AG08396 (cell line): ENCODE measurements around the gene ARHGEF10L.
A peak's percentile ranks its signal among the peaks of the same experiment; 100 is the strongest.

Source experiments
- DNase-seq: peaks from one replicate; pipeline ENCODE4 v3.0.0; 2012; ENCODE audit warnings: low spot score, mixed read lengths

Gene ARHGEF10L

DNA sequence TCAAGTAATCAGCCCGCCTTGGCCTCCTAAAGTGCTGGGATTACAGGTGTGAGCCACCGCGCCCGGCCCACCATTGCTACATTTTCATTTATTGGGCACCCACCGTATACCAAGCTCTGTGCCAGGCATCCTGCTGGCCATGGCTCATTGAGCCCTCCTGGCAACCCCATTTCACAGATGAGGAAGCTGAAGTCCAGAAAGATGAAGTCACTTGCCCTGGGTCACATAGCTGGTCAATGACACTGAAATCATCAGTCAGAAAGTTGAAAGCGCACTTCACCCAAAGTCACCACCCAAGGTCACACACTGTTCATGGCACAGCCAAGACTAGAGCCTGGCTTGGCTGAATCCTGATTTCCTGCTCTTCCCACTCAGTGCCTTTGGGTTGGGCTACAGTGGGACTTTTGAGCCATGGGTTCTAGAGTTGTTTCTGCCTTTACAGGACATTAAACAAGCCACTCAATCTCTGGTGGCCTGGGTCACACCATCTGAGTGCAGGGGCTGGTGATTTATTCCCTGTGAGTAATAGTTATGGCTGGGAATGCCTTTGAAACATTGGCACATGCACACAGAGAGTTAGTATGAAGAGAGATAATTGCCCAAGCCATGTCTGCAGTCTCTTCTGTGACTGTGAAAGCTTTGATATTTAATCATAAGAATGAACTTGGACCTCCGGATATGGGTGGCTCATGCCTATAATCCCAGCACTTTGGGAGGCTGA, 16.0 kb upstream of the ARHGEF10L start:
- DNase-seq: no peak

DNA sequence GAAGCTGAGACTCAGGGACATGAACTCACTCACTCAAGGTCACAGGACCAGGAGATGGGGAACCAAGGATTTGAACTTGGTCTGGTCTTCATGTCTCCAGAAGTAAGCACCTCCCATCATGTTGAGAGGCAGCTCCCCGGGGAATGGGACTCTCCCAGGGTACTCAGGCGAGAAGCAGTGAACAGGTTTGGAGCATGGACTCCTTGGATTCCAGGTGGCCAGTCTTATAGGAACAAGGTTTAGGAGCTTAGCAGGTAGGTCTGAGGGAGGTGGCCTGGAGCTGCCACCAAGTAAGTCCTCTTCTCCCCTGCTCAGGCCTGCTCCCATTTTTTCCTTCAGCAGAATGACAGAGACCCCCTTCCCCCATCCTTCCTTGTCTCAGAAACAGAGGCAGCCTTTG, 14.9 kb upstream of the ARHGEF10L start:
- DNase-seq: no peak

DNA sequence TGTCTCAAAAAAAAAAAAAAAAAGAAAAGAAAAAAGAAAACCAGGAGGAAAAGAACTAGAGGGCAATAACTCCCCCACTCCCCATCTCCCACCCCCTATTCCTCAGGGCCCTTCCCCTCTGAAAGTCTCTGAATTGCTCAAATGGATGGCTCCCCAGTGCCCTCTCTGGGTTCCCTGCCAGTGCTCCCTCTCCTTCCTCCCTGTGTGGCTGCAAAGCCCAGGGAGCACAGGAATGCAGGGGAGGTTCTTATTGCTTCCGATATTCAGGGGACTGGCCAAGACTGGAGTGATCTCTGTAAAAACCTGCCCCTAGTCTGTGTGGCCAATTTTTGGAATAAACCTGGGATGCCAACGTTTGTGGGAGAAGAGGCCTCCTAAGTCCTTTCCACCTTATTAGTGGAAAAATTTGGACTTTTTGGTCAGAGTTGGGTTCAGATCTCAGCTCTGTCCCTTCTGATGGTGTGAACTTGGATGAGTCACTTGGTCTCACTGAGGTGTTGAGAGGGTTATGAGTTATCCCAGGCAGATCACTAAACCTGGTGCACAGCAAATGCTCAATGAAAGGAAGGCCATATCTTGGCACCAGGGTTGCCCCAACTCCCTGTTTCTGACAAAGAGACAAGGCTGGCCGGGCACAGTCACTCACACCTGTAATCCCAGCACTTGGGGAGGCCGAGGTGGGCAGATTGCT, 13.4 kb upstream of the ARHGEF10L start:
- no peak for DNase-seq

DNA sequence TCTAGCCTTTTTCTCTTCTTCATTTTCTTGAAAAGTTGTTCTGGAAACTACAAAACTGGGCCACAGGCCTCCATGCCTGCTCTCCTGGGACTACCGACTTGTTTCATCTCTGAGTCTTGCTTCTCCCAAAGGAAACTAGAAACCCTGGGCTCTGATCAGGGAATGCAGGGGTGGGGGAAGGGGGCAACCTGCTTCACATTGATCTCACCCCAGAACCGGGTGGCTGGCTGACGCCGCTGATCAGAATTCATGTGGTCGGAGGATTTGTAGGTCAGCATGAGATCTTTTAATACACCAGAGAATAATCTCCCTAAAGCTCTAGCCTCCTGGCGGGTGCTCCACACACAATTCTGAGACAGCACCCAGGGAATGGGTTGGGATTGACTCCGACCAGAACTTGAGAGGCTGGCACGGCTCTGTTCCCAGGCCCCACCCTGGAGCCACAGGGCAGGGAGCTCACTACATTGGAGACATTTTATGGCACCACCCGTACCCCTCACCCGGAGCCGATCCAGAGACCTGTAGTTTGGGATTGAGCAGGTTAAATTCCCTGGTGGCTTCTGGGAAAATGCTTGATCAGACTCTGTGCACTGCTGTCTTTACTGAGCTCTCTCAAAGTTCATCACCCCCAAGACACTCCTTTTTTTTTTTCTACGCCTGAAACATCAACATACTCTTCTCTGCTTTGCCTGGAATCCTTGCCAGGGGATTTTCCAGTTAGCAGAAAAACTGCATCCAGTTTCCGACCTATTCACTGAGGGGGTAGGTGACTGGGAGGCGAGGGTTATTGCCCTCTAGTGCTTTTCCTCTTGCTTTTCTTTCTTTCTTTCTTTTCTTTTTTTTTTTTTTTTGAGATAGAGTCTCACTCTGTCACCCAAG, 12.2 kb upstream of the ARHGEF10L start:
- DNase-seq: no peak

DNA sequence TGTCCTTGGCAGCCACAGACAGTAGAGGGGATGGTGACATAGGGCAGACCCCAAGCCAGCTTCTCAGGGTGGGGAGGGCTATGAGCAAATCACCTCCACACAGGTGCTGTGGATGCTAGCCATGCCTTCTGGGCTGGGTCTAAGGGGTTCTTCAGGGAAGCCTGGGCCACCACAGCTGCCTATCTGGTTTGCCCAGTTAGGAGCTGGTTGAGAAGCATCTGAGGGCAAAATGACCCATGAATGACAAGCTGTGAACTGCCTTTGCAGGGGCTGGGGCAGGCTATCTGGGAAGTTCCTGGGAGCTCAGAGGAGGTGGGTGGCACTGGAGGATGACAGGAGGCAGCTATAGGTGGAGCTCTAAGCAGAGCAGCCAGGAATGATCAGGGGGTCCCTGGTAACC, 10.1 kb upstream of the ARHGEF10L start:
- DNase-seq: no peak

DNA sequence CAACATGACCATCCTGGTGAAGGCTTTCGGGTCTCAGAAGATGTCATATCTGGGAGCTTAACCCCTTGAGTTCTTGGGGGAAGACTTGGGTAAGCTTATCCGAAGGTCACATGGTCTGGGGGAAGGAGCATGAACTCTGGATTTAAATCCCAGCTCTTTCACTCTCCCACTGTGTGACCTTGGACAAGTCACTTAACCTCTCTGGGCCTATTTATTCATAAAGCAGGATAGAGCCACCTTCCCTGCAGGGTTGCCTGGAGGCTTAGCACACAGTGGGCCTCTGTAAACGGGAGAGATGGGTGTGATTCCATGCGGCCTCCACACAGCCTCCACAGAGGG, 8.2 kb upstream of the ARHGEF10L start:
- no peak for DNase-seq

DNA sequence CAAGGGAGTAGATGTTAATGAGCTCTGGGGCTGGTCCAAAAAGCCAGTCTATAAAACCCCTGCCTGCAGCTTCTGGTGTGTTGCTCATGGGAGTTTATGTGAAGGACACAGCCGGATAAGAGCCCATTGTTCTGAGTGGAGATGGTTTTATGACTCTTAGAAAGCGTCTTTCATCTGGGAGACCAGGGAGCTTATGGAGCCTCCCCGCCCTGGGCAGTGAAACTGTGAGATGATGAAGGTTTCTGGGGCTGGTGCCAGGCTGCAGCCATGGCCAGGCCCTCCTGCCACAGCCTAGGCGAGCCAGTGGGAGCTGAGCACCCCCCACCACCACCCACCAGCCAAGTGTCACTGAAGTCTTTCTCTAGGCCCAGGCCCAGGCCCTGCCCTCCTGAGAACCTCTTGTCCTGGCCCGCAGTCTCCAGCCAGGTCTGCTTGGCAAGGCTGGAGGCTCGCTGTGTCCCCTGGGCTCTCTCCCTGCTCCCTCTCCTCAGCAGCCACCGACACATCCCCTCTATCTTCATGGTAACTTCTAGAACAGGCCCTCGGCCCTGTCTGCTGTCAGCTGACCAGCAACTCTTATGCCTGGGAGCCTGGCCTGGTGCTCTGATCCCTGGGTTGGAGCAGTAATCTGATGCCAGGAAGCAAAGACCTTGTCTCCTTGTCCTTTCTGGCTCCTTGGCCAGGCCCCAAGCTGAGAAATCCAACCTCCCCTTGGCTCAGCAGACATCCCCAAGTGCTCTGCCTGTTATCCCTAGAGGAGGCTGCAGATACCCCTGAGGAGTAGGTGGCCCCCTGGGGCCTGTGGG, 7.6 kb upstream of the ARHGEF10L start:
- no peak for DNase-seq

DNA sequence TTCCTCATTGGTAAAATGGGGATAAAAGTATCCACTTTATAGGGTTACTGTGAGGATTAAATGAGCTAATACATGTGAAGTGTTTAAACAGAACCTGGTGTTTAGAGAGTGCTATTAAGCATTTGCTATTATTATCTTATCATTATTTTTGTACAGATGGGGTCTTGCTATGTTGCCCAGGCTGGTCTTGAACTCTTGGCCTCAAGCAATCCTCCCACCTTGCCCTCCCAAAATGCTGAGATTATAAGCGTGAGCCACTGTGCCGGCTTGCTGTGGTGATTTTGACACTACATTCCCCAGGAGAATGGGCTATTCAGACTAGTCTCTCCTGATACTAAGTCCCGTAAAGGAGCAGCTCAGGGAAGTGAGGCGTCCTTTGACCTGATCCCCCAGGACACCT, 6.3 kb upstream of the ARHGEF10L start:
- no peak for DNase-seq

DNA sequence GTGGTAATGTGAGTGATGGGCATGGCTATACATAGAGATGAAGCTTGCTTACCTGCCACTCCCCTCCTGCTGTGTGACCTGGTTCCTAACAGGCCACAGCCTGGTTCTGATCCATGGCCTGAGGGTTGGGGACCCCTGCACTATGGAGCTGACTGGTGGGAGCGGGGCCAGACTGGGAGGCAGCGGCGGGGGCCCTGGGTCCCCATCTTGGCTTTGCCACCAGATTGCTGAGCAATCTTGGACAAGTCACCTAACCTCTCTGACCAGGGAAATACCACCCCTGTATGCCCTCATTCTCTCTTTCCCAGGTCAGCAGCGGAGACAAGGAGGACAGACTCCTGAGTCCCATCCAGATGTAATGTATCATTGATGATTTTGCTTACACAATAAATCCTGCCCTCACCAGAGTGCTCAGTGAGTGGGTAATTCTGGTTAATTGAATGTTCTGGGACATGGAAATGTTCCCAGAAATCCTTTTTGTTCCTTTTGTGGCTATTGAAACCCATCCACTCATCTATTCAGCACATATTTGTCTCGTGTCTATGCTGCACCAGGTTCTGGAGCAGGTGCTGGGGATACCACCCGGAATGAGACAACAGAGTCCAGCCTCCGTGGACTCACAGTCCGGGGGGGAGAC, 4.1 kb upstream of the ARHGEF10L start:
- DNase-seq: no peak

DNA sequence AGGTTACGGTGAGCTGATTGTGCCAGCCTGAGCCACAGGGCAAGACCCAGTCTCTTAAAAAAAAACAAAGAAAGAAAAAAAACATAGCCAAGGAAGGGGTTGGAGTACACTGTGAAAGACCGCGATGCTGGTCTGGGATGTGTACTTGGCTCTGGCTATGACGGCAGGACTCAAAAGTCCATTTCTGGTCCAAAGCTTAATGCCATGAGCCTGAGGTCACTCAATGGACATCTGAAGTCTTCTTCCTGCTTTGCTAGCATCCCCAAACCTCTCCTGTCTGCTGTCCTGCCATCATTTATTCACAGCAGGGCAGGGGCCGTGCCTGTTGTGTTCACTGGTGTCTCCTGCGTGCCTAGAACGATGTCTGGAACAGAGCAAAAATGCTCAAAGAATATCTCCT, 1.5 kb upstream of the ARHGEF10L start:
- no peak for DNase-seq

DNA sequence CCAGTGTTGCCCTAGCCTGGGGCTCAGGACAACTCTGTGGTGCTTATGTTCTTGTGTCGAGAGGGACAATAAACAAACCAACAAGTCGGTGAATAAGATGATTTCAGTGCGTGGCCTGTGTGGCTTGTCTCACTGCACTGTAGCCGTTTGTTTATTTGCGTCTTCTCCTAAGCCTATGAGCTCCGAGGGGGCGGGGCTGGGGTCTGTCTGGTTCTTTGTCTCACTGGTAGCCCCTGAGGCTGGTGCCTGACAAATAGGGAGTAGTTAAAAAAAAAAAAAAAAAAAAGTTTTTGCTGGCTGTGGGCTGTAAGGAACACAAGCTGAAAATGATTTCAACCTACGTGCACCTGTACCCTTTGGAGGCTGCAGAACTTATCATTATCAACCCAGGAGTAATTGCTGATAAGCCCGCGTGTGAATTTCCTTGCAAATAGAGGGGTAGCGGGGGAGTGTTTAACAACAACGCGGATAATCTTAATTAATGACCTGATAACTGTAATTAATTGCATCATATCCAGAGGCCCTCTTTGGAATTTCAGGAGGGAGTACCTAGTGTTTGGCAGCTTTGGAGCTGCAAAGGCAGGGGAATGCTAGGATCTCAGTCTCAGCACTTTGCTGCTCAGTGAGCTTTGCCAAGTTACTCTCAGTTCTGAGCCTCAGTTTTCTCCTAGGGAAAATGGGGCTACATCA, 925 bp upstream of the ARHGEF10L start:
- no peak for DNase-seq

DNA sequence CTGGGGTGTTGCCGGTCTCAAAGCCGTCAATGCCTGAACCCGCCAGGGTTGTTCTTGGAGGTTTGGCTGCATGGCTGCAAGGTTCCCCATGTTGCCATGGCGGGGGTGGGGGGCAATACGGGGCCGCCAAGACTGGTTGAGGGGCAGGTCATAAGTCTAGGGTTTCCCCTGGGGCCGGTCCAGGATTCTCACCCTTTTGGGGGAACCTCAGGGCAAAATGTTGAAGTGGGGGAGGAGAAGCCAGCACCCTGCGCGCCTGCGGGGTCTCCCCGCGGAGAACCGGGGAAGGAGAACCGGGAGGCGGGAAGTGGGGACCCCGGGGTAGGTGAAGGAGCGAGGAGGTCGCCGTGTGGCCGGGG, 401 bp upstream of the ARHGEF10L start:
- no peak for DNase-seq

DNA sequence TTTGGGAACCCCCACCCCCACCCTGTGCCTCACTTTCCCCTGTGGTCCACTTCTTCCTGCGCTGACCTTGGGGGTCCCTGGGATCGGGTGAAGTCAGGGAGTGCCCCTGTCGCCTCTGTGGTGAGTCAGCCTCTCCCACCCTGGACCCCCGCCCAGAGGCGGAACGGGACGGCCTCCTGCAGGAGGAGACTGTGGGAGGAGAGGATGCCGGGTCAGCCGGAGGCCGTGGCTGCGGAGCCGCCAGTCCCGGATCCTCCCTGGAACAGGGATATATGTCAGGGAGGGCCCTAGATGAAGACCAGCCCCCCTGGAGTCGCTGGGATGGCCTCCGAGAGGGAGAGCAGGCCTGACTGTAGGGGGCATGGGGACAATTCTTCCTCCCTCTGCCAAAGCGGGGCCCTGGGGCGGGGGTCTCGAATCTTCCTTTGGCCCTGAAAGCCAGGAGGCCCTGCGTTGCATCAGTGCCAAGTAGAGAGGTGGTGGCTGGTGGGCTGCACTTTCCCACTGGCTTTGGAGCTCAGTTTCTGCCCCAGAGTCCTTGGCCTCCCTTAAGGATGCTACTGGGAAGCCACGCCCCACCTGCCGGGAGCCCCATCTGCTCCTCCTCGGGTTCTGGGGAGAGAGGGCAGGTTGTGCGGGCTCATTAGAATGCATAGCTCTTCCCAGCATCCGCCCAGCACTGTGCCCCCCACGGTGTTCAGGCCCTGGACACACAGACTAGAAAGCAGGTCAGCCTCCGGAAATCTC, 930 bp downstream of the ARHGEF10L start:
- peak; percentile 76 for DNase-seq

DNA sequence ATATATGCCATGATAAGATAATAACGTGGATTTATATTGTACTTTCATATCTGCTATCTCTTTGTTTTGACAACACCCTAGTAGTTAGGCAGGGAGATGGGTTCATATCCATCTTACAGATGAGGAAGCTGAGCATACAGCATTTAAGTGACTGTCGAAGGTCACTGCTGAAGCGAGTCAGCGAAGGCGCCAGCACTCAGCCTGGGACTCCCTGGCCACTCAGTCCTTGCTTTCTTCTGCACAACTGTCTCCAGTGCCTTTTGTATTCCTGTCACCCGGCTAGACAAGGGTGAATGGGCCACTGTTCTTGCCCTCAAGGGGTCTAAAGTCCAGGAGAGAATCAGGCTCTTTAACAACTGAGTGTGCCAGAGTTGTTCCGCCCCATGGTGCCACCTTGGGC, 3.1 kb downstream of the ARHGEF10L start:
- no peak for DNase-seq

DNA sequence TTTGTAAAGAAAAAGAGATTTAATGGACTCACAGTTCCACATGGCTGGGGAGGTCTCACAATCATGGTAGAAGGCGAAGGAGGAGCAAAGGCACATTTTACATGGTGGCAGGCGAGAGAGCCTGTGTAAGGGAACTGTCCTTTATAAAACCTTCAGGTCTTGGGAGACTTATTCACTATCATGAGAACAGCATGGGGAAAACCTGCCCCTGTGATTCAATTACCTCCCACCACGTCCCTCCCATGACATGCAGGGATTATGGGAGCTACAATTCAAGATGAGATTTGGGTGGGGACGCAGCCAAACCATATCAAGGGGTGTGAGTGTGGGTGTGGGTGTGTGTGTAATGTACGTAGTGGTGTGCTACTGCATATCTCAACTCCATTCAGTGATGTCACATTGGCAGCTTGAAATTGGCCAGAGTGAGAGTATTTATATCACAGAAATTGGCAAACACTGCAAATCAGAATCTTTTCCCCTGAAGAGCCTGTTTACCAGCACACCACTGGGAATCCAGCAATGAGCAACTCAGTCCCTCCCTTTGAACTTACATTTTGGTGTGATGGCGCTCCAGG, 5.4 kb downstream of the ARHGEF10L start:
- no peak for DNase-seq

DNA sequence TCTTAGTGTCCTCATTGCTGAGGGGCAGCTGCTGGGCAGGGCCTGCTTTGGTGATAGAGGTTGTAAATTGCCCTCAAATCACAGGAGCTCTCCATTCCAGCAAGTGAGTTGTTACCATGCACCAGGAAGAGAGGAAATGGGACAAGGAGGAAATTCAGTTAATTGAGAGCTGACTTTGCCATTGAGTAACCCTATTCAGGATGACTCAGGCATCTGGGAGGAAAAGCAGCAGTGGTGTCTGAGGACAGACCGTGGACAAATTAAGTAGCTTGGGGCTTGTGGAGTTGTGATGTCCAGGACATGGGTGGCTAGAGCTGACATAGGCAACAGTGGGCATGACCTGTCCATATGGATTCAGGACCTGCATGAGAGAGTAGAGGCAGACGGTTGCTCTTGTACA, 5.9 kb downstream of the ARHGEF10L start:
- DNase-seq: no peak

DNA sequence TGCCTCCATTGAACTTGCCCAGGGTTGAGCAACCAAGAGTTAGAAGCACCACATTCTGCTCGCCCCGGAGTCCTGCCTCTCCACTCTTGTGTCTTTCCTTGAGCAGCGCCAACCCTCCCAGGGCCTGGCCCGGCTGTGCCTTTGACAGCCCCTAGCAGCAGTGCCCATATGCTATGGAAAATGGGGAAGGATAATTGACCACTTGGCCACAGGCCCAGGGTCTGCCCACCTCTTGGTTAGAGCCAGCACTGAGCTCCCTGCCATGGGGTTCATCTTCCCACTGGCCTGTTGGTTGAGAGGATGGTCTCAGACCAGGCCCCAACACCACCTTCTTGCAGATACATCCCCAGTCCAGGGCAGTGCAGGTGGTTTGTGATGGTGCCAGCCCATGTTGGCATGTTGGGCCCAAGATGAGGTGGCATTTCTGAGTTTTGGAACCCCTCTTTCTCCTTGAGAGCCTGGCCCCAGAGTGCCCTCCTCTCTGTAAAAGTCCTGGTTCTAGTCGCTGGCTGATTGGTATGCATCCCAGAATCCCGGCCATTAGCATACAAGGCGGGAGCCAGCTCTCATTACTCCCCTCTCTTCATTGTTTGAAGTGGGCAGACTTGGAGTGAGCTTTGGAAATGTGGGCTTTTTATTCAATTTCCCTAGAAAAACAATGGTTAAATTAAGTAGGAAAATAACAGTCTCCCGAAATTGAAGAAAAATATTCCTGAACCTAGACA, 7.6 kb downstream of the ARHGEF10L start:
- no peak for DNase-seq

DNA sequence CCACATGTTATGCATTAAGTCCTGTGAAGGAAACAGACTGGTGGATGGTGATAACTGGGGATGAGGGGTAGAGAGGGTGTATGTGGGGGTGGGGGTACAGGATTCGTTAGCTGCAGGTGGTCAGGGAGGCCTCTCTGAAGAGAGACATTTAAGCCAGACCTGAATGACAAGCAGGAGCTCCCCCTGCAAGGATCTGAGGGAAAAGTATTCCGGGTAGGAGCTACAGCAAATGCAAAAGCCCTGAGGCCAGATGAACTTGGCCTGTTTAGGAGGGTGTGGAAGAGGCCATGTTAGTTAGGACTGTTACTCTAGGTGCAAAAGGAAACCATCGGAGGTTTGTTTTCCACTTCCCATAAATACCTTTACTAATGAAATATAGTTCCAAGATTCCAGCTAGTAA, 9.9 kb downstream of the ARHGEF10L start:
- no peak for DNase-seq
